Retina (tissue), 1 donor: ENCODE results near the gene PPP2R3B.
"Not testable (repeated sequence)": the region's sequence is repeated elsewhere in the genome, so short reads cannot be mapped to it uniquely, and the experiment has no call there.

Experiments
- DNase-seq: peaks from one replicate; pipeline ENCODE4 v3.0.0-alpha.2; 2016

PPP2R3B gene

GRCh38 chrX:336227-336626 is 50.5 kb downstream of the PPP2R3B start:
- DNase-seq = no peak

- no peak for DNase-seq
Observed at GRCh38 chrX:335758-336155, 51.0 kb downstream of the PPP2R3B start.

DNA sequence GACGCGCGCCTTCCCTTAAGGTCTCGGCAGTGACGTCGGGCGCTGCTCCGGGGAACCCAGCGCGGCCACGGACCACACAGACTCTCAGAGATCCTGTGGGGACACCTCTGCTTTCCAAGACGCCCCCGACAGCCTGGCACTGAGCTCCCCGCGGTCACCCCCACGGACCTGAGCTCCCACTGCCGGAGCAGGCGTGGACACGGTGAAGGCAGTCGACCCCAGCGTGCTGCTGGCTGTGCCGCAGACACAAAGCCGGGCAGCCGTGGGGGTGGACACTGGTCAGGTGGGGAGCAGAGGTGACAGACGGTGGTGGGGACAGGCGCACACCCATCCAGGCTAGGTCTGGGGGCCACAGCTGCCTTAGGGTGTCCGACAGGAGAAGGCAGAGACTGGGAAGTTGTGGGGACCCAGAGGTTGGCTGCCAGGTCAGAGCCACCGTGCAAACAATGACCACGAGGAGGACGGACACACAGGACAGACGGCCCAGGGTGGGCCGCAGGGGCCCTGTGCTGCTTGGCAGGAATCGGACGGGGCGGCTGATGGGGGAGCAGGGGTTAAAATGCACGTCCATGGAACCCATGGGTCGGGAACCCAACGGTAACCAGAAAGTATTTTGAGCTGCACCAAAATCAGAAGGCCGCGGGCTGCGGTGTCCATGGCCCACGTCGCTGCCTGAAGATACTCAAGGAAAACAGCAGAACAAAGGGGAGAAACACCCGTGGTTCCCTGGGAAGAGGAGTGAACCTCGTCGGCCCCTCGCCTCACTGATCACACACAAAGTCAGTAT is 51.5 kb downstream of the PPP2R3B start:
- DNase-seq = no peak

- DNase-seq = no peak
Observed at GRCh38 chrX:334331-334891, 52.3 kb downstream of the PPP2R3B start.

DNA sequence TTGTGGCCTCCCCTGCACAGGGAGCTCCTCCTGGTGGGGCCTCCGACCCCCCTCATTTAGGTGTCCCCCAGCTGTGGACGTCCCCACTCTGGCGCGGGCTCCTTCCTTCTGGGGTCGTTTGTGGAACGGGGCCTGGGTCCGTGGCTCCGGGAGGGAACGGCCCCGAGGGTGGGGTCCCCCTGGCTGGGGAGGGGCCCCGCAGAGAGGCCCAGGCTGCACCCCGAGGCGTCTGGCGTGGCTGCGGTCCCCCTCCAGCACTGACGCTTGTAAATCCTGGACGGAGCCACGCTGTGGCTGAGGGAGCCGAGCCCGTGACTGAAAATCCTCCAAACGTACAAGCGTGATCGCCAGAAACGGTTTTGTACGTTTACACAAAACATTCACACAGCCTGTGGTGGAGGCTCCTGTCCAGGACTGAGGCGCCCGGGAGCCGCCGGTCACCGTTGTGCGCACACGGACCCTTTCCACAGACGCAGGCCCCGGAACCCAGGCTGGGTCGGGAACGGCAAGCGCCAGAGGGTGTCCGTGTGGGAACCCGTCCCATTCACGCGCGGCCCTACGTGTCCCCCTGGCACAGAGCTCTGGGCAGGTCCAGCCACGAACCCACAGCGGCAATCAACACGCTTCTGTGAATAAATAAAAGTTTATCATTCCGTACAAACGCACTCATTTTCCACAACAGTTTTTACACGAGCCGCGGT is 52.9 kb downstream of the PPP2R3B start:
- DNase-seq = no peak

- no peak for DNase-seq
Observed at GRCh38 chrX:332916-333610, 53.6 kb downstream of the PPP2R3B start.

DNA sequence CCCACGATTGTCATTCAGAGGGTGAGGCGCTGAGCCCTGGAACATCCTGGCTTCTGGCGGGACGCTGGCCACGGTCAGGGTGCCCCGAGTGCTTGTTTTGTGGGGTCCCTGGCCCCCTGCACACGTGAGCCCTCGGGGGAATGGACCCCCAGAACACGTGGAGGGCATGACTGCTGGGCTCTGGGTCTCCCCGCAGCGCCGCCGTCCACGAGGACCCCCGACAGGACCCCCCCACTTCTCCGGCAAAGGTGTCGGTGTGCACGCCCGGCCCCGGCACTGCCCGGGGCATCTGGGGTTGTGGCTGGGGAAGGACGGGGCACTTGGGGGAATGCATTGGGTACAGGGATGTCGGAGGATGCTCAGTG is 54.2 kb downstream of the PPP2R3B start:
- no peak for DNase-seq

- no peak for DNase-seq
Observed at GRCh38 chrX:331825-332495, 54.7 kb downstream of the PPP2R3B start.

GRCh38 chrX:331151-331824 is 55.4 kb downstream of the PPP2R3B start:
- DNase-seq = peak; percentile 77

DNA sequence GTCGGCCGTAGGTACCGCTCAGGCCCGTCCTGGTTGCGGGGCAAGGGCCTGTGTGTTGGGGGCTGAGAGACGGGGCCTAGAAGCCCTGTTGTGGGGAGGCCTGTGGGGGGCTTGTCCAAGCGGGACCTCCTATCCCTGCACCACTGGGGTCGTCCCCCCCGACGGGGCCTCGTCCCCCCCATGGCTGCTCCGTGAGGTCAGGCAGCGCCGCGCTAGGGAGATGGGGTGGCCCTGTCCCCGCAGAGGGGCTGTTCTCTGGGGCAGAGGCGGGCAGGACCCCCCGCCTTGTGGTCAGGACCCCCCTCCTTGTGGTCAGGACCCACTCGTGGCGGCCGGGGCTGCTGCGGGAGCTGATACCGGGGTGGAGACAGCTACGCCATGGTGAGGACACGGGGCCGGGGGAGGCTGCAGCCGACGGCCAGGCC is 56.0 kb downstream of the PPP2R3B start:
- DNase-seq = no peak

DNA sequence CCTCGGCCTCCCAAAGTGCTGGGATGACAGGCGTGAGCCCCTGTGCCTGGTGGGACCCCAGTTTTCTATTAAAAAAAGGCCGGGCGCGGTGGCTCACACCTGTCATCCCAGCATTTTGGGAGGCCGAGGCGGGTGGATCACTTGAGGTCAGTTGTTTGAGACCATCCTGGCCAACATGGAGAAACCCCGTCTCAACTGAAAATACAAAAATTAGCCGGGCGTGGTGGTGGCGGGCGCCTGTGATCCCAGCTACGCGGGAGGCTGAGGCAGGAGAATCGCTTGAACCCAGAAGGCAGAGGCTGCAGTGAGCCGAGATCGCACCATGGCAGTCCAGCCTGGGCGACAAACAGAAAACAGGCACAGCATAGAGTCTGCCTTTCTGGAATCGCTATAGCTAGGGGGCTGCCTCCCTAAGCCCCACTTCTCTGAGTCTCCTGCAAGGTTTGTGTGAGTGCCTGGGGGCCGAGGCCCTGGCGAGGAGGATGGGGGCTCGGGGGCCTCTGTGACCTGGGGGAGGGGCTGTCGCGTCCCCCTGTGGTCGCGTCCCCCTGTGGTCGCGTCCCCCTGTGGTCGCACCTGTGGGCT is 56.5 kb downstream of the PPP2R3B start:
- not testable (repeated sequence) for DNase-seq

GRCh38 chrX:329291-329910 is 57.3 kb downstream of the PPP2R3B start:
- no peak for DNase-seq

DNA sequence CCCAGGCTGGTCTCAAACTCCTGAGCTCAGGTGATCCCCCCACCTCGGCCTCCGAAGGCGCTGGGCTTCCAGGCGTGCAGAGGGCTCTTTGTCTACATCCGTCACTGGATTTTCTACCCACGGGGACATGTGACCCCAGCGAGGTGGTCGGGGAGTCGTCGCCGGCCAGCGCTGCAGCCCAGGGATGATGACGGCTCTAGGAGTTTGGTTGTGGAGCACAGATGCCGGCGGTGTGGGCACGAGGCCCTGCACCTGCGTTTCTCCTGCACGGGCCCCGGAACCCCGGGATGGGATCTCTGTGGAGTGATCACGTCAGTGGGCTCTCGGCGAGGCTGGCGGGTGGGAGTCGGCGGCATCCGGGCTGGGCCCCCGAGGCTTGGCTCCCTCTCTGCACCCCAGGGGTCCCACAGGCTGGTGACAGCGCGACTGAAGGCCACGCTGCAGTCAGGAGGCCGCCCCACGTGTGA is 59.0 kb downstream of the PPP2R3B start:
- no peak for DNase-seq

- not testable (repeated sequence) for DNase-seq
Observed at GRCh38 chrX:324664-325063, 62.0 kb downstream of the PPP2R3B start.

- DNase-seq = peak; percentile 71
Observed at GRCh38 chrX:323721-324628, 62.7 kb downstream of the PPP2R3B start.

DNA sequence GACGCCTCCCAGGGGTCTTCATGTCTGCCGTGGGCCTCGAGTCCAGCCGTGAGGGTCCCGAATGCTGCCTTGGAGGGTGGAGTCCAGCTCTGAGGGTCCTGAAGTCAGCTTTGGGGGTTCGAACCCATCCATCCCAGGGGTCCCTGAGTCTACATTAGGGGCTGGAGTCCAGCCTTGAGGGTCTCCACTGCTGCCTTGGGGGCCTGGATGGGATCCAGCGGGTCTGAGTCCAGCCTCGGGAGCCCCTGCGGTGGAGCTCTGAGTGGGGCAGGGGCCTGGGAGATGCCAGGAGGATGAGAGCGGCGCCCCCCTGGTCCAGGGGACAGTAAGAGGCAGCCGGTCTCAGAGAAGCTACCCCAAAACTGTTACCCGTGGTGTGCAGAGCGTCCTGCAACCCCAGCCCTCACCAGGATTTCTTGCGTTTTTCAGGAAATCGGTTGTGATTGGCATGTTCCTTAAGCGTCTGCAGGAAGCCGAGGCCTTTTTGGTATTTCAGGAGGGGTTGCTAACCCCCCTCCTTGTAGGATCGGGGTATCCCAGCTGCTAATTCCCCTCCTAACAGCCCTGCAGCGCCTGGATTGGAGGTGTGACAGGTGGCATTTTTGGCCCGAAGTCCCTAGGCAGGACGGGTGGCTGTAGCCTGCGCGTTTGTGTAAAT is 66.5 kb downstream of the PPP2R3B start:
- peak; percentile 45 for DNase-seq

GRCh38 chrX:319579-320125 is 67.1 kb downstream of the PPP2R3B start:
- DNase-seq = no peak

GRCh38 chrX:318739-319578 is 67.7 kb downstream of the PPP2R3B start, which contains the start of gene GTPBP6:
Gene GTPBP6, minus strand, starts transcription at chrX:318796. Its CDS starts 9 bp downstream, at chrX:318787.
- peak; percentile 98 for DNase-seq
